Measurements from ENCODE around the gene CUZD1. TPM values are rescaled to one million over a fixed set of nuclear protein-coding genes. Genes with fewer than 3 reads are reported as not detected.
"Not testable (repeated sequence)": the region's sequence is repeated elsewhere in the genome, so short reads cannot be mapped to it uniquely, and the experiment has no call there.

CUZD1 gene
- total RNA-seq, 6 experiments from 2014 or later, result 0.34 to 0.60 (median 0.47) TPM

GRCh38 chr10:122879339-122880273 is 33.9 kb upstream of the CUZD1 start, which contains the start of gene FAM24B:
FAM24B (minus strand) TSS chr10:122879581; CDS start chr10:122850515, 29,066 bp downstream.
- no peak; the same call in 1 of the 2 replicates for TF ChIP-seq CTCF (IDR thresholded peaks at IDR 0.05)
- DNase-seq, result peak; percentile 99
- Mint-ChIP-seq H3K27ac (peak within 1 kb of the TSS; percentile 93), H3K9me3 (no peaks in the 10 kb centered on the region), H3K4me3 (peak within 1 kb of the TSS; percentile 96), H3K36me3 (ENCODE audit: low read depth) (peaks cover 36% of the 10 kb centered on the region), H3K4me1 (ENCODE audit: low read depth) (peaks cover 59% of the 10 kb centered on the region), H3K27me3 (ENCODE audit: insufficient read depth) (no peaks in the 10 kb centered on the region)

- TF ChIP-seq CTCF (IDR thresholded peaks at IDR 0.05), result no peak
- Mint-ChIP-seq H3K27me3 (ENCODE audit: insufficient read depth) (no peaks in the 10 kb centered on the region), H3K9me3 (no peaks in the 10 kb centered on the region), H3K4me1 (ENCODE audit: low read depth) (peaks cover 62% of the 10 kb centered on the region), H3K4me3 (peak overlapping the region; percentile 96), H3K36me3 (ENCODE audit: low read depth) (peaks cover 43% of the 10 kb centered on the region), H3K27ac (peak overlapping the region; percentile 93)
- DNase-seq, result no peak
Observed at GRCh38 chr10:122878799-122879338, 33.2 kb upstream of the CUZD1 start.

- H3K4me3 Mint-ChIP-seq, result peak overlapping the region; percentile 96
Observed at GRCh38 chr10:122877264-122877663, 31.6 kb upstream of the CUZD1 start.

GRCh38 chr10:122876467-122876855 is 30.8 kb upstream of the CUZD1 start:
- H3K27ac Mint-ChIP-seq, result no peak overlapping the region
- H3K27me3 Mint-ChIP-seq (ENCODE audit: insufficient read depth), result no peaks in the 10 kb centered on the region
- peaks cover 62% of the 10 kb centered on the region for H3K4me1 Mint-ChIP-seq (ENCODE audit: low read depth)
- TF ChIP-seq CTCF (IDR thresholded peaks at IDR 0.05), result no peak
- H3K36me3 Mint-ChIP-seq (ENCODE audit: low read depth), result peaks cover 61% of the 10 kb centered on the region
- no peak overlapping the region for H3K4me3 Mint-ChIP-seq
- no peak for DNase-seq
- peaks cover 6% of the 10 kb centered on the region for H3K9me3 Mint-ChIP-seq

More at GRCh38 chr10:122877264-122877663, 31.6 kb upstream of the CUZD1 start:
- TF ChIP-seq CTCF (IDR thresholded peaks at IDR 0.05), result no peak
- H3K4me1 Mint-ChIP-seq (ENCODE audit: low read depth), result peaks cover 62% of the 10 kb centered on the region
- DNase-seq, result no peak
- no peaks in the 10 kb centered on the region for H3K27me3 Mint-ChIP-seq (ENCODE audit: insufficient read depth)
- peaks cover 56% of the 10 kb centered on the region for H3K36me3 Mint-ChIP-seq (ENCODE audit: low read depth)
- peak overlapping the region; percentile 13; the same call in 1 of the 2 replicates for H3K27ac Mint-ChIP-seq
- H3K9me3 Mint-ChIP-seq, result 0 out of 2 replicates have a peak, but pooled peaks cover under 1% of the 10 kb centered on the region

GRCh38 chr10:122875843-122876466 is 30.3 kb upstream of the CUZD1 start:
- H3K9me3 Mint-ChIP-seq, result peaks cover 6% of the 10 kb centered on the region
- peak overlapping the region; percentile 57; the same call in 1 of the 2 replicates for H3K27ac Mint-ChIP-seq
- H3K36me3 Mint-ChIP-seq (ENCODE audit: low read depth), result peaks cover 62% of the 10 kb centered on the region
- H3K4me3 Mint-ChIP-seq, result no peak overlapping the region
- peaks cover 59% of the 10 kb centered on the region for H3K4me1 Mint-ChIP-seq (ENCODE audit: low read depth)
- no peak for DNase-seq
- H3K27me3 Mint-ChIP-seq (ENCODE audit: insufficient read depth), result no peaks in the 10 kb centered on the region
- no peak for TF ChIP-seq CTCF (IDR thresholded peaks at IDR 0.05)

- H3K4me3 Mint-ChIP-seq; H3K27ac Mint-ChIP-seq; DNase-seq; H3K27me3 Mint-ChIP-seq (ENCODE audit: insufficient read depth): not testable (repeated sequence)
- H3K36me3 Mint-ChIP-seq (ENCODE audit: low read depth), result peaks cover 77% of the 10 kb centered on the region
- H3K9me3 Mint-ChIP-seq, result peaks cover 33% of the 10 kb centered on the region
- peaks cover 30% of the 10 kb centered on the region for H3K4me1 Mint-ChIP-seq (ENCODE audit: low read depth)
Observed at GRCh38 chr10:122871947-122872346, 26.3 kb upstream of the CUZD1 start.

GRCh38 chr10:122868768-122869167 is 23.1 kb upstream of the CUZD1 start:
- peaks cover 58% of the 10 kb centered on the region for H3K36me3 Mint-ChIP-seq (ENCODE audit: low read depth)
- H3K27me3 Mint-ChIP-seq (ENCODE audit: insufficient read depth); H3K27ac Mint-ChIP-seq; DNase-seq; H3K4me3 Mint-ChIP-seq: not testable (repeated sequence)
- peaks cover 36% of the 10 kb centered on the region for H3K4me1 Mint-ChIP-seq (ENCODE audit: low read depth)
- peaks cover 40% of the 10 kb centered on the region for H3K9me3 Mint-ChIP-seq

Data from HFFc6 (cell line).